Epithelial cell of proximal tubule (primary cell): ENCODE data around the gene SYT14. TPM values are rescaled to one million over a fixed set of nuclear protein-coding genes. Genes with fewer than 3 reads are reported as not detected.
"Not testable (repeated sequence)": the region's sequence is repeated elsewhere in the genome, so short reads cannot be mapped to it uniquely, and the experiment has no call there.

Experiments
- DNase-seq: peaks from one replicate; pipeline ENCODE4 v3.0.0-alpha.2; 2011; ENCODE audit warnings: low read depth
- H3K4me3 ChIP-seq: 2 replicates; pipeline ENCODE4 v1.5.1; 2011; ENCODE audit warnings: low read depth, mild to moderate bottlenecking, low read length
- total RNA-seq: library from RNA; depleted of rRNA; stranded (reverse); fragments of >200 nt; gene quantifications from 2 replicates; pipeline ENCODE4 v1.2.3, GENCODE V29; 2015
- TF ChIP-seq, protein P1 (sequence below): conservative IDR thresholded peaks from 2 replicates; pipeline ENCODE4 v1.5.1; 2012; ENCODE audit warnings: low read depth, mild to moderate bottlenecking, low read length

SYT14 gene
- total RNA-seq, 1 donor from 2014 or later = 3.9 TPM

GRCh38 chr1:210159211-210159610, 221.2 kb downstream of the SYT14 start:
- no peak for DNase-seq
- TF ChIP-seq, protein P1, sequence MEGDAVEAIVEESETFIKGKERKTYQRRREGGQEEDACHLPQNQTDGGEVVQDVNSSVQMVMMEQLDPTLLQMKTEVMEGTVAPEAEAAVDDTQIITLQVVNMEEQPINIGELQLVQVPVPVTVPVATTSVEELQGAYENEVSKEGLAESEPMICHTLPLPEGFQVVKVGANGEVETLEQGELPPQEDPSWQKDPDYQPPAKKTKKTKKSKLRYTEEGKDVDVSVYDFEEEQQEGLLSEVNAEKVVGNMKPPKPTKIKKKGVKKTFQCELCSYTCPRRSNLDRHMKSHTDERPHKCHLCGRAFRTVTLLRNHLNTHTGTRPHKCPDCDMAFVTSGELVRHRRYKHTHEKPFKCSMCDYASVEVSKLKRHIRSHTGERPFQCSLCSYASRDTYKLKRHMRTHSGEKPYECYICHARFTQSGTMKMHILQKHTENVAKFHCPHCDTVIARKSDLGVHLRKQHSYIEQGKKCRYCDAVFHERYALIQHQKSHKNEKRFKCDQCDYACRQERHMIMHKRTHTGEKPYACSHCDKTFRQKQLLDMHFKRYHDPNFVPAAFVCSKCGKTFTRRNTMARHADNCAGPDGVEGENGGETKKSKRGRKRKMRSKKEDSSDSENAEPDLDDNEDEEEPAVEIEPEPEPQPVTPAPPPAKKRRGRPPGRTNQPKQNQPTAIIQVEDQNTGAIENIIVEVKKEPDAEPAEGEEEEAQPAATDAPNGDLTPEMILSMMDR = no peak
- H3K4me3 ChIP-seq = no peak overlapping the region

DNA sequence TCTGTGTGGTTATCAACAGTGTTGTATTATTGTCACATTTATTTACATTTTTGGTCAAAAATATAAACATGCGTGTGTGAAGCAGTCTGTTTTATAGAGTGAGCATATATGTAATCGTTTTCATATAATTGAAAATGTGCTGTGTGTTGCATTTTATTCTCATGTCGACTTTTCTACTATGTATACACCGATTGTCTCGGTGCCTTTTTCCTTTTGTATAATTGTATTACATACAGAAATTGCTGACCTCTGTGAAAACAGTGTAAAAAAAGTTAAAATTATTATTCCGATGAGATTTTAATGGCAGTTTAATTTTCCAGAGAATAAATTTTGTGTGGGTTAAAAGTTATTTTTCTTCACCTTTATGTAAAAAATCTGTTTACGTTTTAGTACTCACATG, 232.2 kb downstream of the SYT14 start:
- TF ChIP-seq, protein P1 = no peak
- H3K4me3 ChIP-seq = no peak overlapping the region
- DNase-seq = no peak

- H3K4me3 ChIP-seq = no peak overlapping the region
- TF ChIP-seq, protein P1 = no peak
- no peak for DNase-seq
Measured at GRCh38 chr1:210174133-210174532, 236.1 kb downstream of the SYT14 start.

DNA sequence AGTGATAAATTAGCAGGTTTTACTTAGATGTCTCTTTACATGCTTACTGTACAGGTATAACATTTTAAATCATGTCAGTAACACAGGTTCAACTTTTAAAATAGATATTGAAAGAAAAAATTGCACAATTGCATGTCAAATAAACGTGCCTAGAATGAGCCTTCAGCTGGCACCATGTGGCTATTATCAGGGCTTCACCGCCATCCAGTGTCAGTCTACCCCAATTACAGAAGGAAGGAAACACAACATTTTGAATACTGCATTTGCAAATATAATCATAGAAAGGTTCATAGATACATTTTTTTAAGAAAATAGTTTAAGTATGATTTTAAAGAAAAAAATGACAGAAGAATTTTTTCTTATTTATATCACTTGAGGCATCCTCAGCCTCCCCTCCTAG, 247.0 kb downstream of the SYT14 start:
- DNase-seq = no peak
- TF ChIP-seq, protein P1 = no peak
- no peak overlapping the region for H3K4me3 ChIP-seq

- H3K4me3 ChIP-seq = not testable (repeated sequence)
- peak; percentile 47 for DNase-seq
Measured at GRCh38 chr1:210187849-210188606, 250.0 kb downstream of the SYT14 start.

DNA sequence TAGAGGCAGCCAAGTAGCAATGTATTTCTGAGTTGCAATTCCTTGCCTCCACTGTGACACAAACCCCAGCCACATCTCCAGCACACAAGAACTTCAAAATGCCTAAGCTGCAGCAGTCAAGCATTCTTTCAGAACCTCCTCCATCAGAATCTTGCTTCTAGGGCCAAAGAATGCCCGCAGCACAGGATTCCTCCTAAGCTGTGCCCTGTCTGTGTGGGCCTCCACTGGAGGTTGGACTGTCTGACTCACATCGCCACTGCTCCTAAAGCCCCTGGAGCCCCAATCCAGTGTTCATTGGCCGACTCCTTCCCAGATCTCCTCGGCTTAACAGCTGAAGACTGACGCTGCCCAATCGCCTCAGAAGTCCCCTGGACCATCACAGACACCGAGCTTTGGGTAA, 251.4 kb downstream of the SYT14 start:
- H3K4me3 ChIP-seq = no peak overlapping the region
- TF ChIP-seq, protein P1 = no peak
- no peak for DNase-seq

DNA sequence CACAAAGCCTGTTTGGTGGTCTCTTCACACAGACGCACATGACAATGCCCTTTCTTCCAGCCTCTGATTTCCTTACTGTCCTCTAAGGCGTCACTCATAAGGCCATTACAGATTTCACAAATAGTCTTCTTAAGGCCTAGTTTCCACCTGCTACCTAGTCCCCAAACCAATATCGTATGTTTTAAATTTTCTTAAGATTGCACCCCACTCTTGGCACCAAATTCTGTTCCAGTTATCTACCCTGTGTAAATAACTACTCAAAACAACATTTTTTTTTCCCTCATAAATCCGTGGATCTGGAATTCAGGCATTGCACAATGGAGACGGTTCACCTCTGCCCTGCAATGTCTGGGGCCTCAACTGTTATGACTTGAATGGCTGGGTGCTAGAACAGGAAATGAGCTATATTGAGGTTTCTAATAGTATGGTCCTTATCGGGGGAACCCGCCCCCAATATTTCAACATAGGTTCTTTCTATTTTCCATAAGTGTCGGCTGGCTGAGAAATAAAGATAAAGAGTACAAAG, 257.7 kb downstream of the SYT14 start:
- no peak for DNase-seq
- H3K4me3 ChIP-seq = no peak overlapping the region
- TF ChIP-seq, protein P1 = no peak

GRCh38 chr1:210196266-210196665, 258.2 kb downstream of the SYT14 start:
- not testable (repeated sequence) for DNase-seq, H3K4me3 ChIP-seq
